Measurements from ENCODE around the gene PDE1C. TPM values are rescaled to one million over a fixed set of nuclear protein-coding genes. Genes with fewer than 3 reads are reported as not detected.

Gene PDE1C
- total and polyA plus RNA-seq, 5 donors from 2014 or later: not detected

DNA sequence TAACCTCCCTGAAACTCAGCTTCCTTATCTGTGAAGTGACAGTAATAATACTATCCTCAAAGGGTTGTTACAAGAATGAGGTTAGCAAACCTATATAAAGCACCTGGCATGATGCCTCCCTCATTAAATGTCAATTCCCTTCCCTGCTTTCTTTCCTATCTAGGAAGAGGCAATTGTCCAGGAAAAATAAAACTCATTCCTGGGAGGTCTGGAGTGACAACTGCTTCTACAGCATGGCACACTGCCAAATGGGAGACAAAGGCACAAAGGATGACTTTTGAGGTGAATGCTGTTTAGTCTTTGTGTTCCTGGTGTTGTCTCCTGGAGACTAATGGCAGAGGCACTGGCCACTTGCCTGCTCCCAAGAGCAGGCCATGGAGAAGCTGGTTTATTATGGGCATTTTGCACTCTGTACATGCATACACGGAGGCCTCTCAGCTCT, 32.2 kb upstream of the PDE1C start:
- Histone ChIP-seq H3K27ac (ENCODE audit: insufficient read depth, low read length, poor library complexity, severe bottlenecking) (no peak overlapping the region), H3K4me1 (ENCODE audit: control insufficient read depth, insufficient read depth, low read length, poor library complexity, severe bottlenecking) (no peaks in the 10 kb centered on the region), H3K9me3 (ENCODE audit: control insufficient read depth in 2 of 2, low read length in 2 of 2) (peaks cover 0 to 5% of the 10 kb centered on the region in 2 experiments), H3K4me3 (ENCODE audit: low read depth, low read length) (no peak overlapping the region), H3K36me3 (ENCODE audit: control insufficient read depth, insufficient read depth, low read length) (no peaks in the 10 kb centered on the region), H3K27me3 (ENCODE audit: control insufficient read depth, insufficient read depth, low read length) (no peaks in the 10 kb centered on the region)
- H3K4me1 Mint-ChIP-seq: no peaks in the 10 kb centered on the region
- no peak for ATAC-seq (ENCODE audit: low read depth in 2 of 2)
- no peaks in the 10 kb centered on the region for H3K36me3 Mint-ChIP-seq
- no peak overlapping the region for H3K4me3 Mint-ChIP-seq
- H3K9me3 Mint-ChIP-seq: peaks cover 1 to 38% (median 9%) of the 10 kb centered on the region in 7 donors
- H3K27ac Mint-ChIP-seq: no peak overlapping the region
- no peaks in the 10 kb centered on the region for H3K27me3 Mint-ChIP-seq
- no peak for DNase-seq

DNA sequence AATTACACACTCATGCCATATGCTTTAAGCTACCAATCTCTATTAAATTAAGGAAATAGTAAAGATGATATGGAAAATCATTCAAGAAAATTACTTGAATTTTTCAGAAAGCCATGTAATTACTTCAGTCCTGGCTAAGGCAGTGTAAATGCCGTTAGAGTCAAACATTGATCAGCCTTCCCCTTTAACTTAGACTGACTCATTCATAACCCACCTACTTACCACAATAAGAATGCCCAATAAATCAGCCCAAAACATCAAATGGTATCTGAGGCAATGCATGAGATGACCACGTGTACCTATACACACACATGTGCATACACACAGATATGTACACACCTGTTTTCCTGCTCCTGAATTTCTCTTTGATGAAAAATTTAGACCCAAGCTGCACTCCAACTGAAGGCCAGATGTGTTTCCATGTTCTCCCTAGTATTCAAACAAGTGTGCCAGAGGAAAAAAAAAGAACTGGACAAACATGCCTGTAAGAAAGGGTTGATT, 30.2 kb upstream of the PDE1C start:
- Histone ChIP-seq H3K4me1 (ENCODE audit: control insufficient read depth, insufficient read depth, low read length, poor library complexity, severe bottlenecking) (no peaks in the 10 kb centered on the region), H3K36me3 (ENCODE audit: control insufficient read depth, insufficient read depth, low read length) (no peaks in the 10 kb centered on the region), H3K27ac (ENCODE audit: insufficient read depth, low read length, poor library complexity, severe bottlenecking) (no peak overlapping the region), H3K9me3 (ENCODE audit: control insufficient read depth in 2 of 2, low read length in 2 of 2) (peaks cover 0 to 5% of the 10 kb centered on the region in 2 experiments), H3K27me3 (ENCODE audit: control insufficient read depth, insufficient read depth, low read length) (no peaks in the 10 kb centered on the region), H3K4me3 (ENCODE audit: low read depth, low read length) (no peak overlapping the region)
- peaks cover 1 to 21% (median 6%) of the 10 kb centered on the region in 7 donors for H3K9me3 Mint-ChIP-seq
- no peak for DNase-seq
- no peak overlapping the region for H3K27ac Mint-ChIP-seq
- no peaks in the 10 kb centered on the region for H3K27me3 Mint-ChIP-seq
- no peaks in the 10 kb centered on the region for H3K36me3 Mint-ChIP-seq
- no peak for ATAC-seq (ENCODE audit: low read depth in 2 of 2)
- H3K4me3 Mint-ChIP-seq: no peak overlapping the region
- no peaks in the 10 kb centered on the region for H3K4me1 Mint-ChIP-seq

DNA sequence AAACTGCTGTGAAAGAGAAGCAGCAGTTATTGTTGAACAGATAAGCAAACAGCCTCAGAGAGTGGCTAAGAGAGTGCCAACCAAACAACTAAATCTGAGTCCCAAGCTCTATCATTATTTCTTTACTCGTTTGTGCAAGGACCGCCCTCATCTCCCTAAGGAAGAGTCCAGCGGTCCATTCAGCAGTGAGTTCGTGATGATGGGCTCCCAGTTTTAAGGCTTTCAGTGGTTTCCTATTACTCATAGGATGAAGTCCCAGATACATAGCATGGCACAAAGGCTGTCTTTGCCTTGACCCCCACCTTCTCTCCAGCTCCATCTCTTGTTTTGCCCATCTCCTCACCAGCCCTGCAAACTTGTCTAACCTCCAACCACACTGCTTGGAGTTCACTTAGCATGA, 24.3 kb upstream of the PDE1C start:
- ATAC-seq (ENCODE audit: low read depth in 2 of 2) (no peak), DNase-seq (no peak)
- Mint-ChIP-seq H3K4me1 (no peaks in the 10 kb centered on the region), H3K36me3 (no peaks in the 10 kb centered on the region), H3K27ac (no peak overlapping the region), H3K9me3 (peaks cover 0 to 4% (median 0%) of the 10 kb centered on the region in 7 donors), H3K27me3 (no peaks in the 10 kb centered on the region), H3K4me3 (no peak overlapping the region)
- Histone ChIP-seq H3K4me1 (ENCODE audit: control insufficient read depth, insufficient read depth, low read length, poor library complexity, severe bottlenecking) (no peaks in the 10 kb centered on the region), H3K27me3 (ENCODE audit: control insufficient read depth, insufficient read depth, low read length) (no peaks in the 10 kb centered on the region), H3K4me3 (ENCODE audit: low read depth, low read length) (no peak overlapping the region), H3K36me3 (ENCODE audit: control insufficient read depth, insufficient read depth, low read length) (no peaks in the 10 kb centered on the region), H3K9me3 (ENCODE audit: control insufficient read depth in 2 of 2, low read length in 2 of 2) (no peaks in the 10 kb centered on the region), H3K27ac (ENCODE audit: insufficient read depth, low read length, poor library complexity, severe bottlenecking) (no peak overlapping the region)

DNA sequence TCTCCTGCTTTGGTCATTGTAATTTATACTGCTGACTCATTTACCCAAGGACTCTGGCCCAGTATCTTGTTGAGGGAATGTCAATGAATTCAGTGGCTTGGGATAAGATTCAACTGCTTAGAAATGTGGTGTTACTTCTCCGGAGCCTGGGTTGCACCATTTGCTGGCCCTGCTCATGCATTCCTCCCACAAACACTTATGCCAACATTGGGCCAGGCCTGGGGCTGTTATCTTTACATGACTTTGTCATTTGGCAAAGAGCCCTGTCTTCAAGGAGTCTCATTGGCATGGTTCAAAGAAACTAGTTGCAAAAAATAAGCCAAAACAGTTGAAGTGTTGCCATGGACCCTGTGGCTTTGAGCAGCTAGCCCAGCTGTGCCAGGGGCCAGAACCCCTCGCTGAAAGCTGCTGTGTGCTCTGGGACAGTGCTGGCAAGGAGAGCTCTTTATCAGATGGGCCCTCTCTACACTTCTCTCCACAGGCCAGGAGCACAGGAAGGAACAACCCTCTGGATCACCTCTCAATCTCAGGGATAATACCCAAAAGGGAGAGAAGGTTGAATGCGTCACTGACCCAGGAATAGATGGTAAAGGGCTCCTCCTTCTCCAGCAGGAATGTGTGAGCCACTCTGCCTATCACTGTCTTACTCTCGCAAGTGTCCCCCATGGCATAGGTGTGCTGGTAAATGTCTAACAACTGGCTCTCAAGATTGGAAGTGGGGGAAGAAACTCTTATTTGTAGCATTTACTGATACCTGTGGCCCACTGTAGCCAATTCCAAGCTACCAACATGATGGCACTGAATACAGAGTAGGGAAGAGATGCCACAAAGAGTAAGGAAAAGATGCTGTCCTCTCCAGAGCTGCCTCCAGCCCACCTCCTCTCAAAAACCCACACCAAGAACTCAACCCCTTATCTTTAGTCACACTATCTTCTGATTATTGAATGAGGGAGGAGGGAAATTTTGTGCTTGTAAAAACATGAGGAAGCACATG, 23.5 kb upstream of the PDE1C start:
- Mint-ChIP-seq H3K27me3 (no peaks in the 10 kb centered on the region), H3K36me3 (no peaks in the 10 kb centered on the region), H3K27ac (no peak overlapping the region), H3K4me3 (no peak overlapping the region), H3K9me3 (no peaks in the 10 kb centered on the region), H3K4me1 (no peaks in the 10 kb centered on the region)
- Histone ChIP-seq H3K27me3 (ENCODE audit: control insufficient read depth, insufficient read depth, low read length) (no peaks in the 10 kb centered on the region), H3K36me3 (ENCODE audit: control insufficient read depth, insufficient read depth, low read length) (no peaks in the 10 kb centered on the region), H3K4me3 (ENCODE audit: low read depth, low read length) (no peak overlapping the region), H3K27ac (ENCODE audit: insufficient read depth, low read length, poor library complexity, severe bottlenecking) (no peak overlapping the region), H3K9me3 (ENCODE audit: control insufficient read depth in 2 of 2, low read length in 2 of 2) (no peaks in the 10 kb centered on the region), H3K4me1 (ENCODE audit: control insufficient read depth, insufficient read depth, low read length, poor library complexity, severe bottlenecking) (no peaks in the 10 kb centered on the region)
- ATAC-seq (ENCODE audit: low read depth in 2 of 2): no peak
- DNase-seq: no peak

DNA sequence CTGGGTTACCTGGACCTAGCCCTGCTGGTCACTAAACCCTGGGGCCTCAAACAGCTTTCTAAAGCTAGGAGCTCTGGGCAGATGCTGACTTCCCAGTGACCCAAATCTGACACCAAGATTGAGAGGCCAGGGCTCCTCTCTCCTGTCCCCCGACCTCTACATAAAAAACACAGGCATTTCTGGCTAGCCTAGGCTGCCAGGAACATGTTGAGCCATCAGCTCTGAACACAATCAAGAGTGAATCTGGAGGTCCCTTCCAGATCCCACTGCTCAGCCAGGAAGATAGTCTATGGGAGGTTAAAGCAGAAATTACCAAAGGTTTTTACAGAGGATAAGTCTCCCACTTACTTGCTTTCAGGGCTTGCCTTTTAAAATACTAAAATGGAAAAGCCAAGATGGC, 22.1 kb upstream of the PDE1C start:
- Mint-ChIP-seq H3K4me3 (no peak overlapping the region), H3K27me3 (no peaks in the 10 kb centered on the region)

DNA sequence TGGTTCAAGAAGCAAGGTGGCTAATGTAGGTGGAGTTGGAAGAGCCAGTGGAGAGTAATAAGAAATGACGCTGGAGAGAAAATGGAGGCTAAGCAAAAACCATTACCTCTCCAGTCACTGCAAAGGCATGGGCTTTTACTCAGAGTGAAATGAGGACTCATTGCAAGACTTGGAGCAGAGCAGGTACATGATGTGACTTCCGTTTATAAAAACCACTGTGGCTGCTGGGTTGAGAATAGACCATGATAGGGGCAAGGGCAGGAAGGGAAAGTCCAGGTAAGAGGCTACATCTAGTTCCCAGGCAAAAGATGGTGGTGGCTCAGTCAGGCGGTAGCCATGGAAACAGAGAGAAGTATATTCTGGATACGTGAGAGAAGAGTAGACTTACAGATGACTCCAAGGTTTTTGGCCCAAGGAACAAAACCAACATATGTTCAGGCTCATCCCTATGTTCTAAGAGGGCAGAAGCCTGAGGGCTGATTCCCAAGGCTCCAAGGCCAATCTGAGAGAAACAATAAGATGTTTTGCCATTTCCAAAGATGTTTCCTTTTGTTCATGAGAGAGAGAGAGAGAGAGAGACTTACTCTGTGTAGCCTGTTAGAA, 21.5 kb upstream of the PDE1C start:
- Histone ChIP-seq H3K27me3 (ENCODE audit: control insufficient read depth, insufficient read depth, low read length) (no peaks in the 10 kb centered on the region), H3K27ac (ENCODE audit: insufficient read depth, low read length, poor library complexity, severe bottlenecking) (no peak overlapping the region), H3K36me3 (ENCODE audit: control insufficient read depth, insufficient read depth, low read length) (no peaks in the 10 kb centered on the region), H3K4me1 (ENCODE audit: control insufficient read depth, insufficient read depth, low read length, poor library complexity, severe bottlenecking) (no peaks in the 10 kb centered on the region), H3K9me3 (ENCODE audit: control insufficient read depth in 2 of 2, low read length in 2 of 2) (no peaks in the 10 kb centered on the region), H3K4me3 (ENCODE audit: low read depth, low read length) (no peak overlapping the region)
- no peak for DNase-seq
- H3K4me1 Mint-ChIP-seq: no peaks in the 10 kb centered on the region
- H3K27ac Mint-ChIP-seq: no peak overlapping the region
- no peak for ATAC-seq (ENCODE audit: low read depth in 2 of 2)
- H3K4me3 Mint-ChIP-seq: no peak overlapping the region
- no peaks in the 10 kb centered on the region for H3K9me3 Mint-ChIP-seq
- no peaks in the 10 kb centered on the region for H3K27me3 Mint-ChIP-seq
- no peaks in the 10 kb centered on the region for H3K36me3 Mint-ChIP-seq

More for the DNA sequence above, 22.1 kb upstream of the PDE1C start:
- no peaks in the 10 kb centered on the region for H3K4me1 ChIP-seq (ENCODE audit: control insufficient read depth, insufficient read depth, low read length, poor library complexity, severe bottlenecking)
- peak overlapping the region in 1 of 3 donors; percentile 77 for H3K27ac Mint-ChIP-seq
- no peak overlapping the region for H3K4me3 ChIP-seq (ENCODE audit: low read depth, low read length)
- no peaks in the 10 kb centered on the region for H3K27me3 ChIP-seq (ENCODE audit: control insufficient read depth, insufficient read depth, low read length)
- no peak overlapping the region for H3K27ac ChIP-seq (ENCODE audit: insufficient read depth, low read length, poor library complexity, severe bottlenecking)
- H3K9me3 ChIP-seq (ENCODE audit: control insufficient read depth in 2 of 2, low read length in 2 of 2): no peaks in the 10 kb centered on the region
- no peaks in the 10 kb centered on the region for H3K9me3 Mint-ChIP-seq
- no peaks in the 10 kb centered on the region for H3K36me3 ChIP-seq (ENCODE audit: control insufficient read depth, insufficient read depth, low read length)
- ATAC-seq (ENCODE audit: low read depth in 2 of 2) (no peak), DNase-seq (no peak)
- no peaks in the 10 kb centered on the region for H3K36me3 Mint-ChIP-seq
- H3K4me1 Mint-ChIP-seq: no peaks in the 10 kb centered on the region

DNA sequence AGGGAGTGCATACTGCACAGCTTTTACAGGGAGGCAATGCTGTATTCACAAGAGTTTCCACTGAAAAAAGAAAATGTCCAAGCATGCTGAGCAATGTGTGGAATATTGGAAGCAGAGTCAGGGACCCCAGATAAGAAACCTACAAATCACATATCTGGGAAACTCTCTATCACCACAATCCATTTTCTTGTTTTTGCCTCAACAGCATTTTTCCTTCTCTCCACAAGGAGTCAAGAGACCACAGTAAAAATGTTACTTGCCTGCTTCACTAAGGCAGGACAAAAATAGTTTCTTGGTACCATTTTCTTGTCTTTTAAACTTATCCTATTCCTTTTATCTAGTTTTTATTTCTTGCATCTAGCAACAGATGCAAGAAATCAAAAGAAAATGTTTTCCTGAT, 19.5 kb upstream of the PDE1C start:
- Histone ChIP-seq H3K4me3 (ENCODE audit: low read depth, low read length) (no peak overlapping the region), H3K27ac (ENCODE audit: insufficient read depth, low read length, poor library complexity, severe bottlenecking) (no peak overlapping the region), H3K27me3 (ENCODE audit: control insufficient read depth, insufficient read depth, low read length) (no peaks in the 10 kb centered on the region), H3K4me1 (ENCODE audit: control insufficient read depth, insufficient read depth, low read length, poor library complexity, severe bottlenecking) (no peaks in the 10 kb centered on the region), H3K9me3 (ENCODE audit: control insufficient read depth in 2 of 2, low read length in 2 of 2) (no peaks in the 10 kb centered on the region), H3K36me3 (ENCODE audit: control insufficient read depth, insufficient read depth, low read length) (no peaks in the 10 kb centered on the region)
- no peaks in the 10 kb centered on the region for H3K27me3 Mint-ChIP-seq
- H3K4me1 Mint-ChIP-seq: no peaks in the 10 kb centered on the region
- H3K36me3 Mint-ChIP-seq: no peaks in the 10 kb centered on the region
- DNase-seq (no peak), ATAC-seq (ENCODE audit: low read depth in 2 of 2) (no peak)
- H3K9me3 Mint-ChIP-seq: peaks cover 0 to 1% (median 0%) of the 10 kb centered on the region in 7 donors
- H3K27ac Mint-ChIP-seq: no peak overlapping the region
- H3K4me3 Mint-ChIP-seq: no peak overlapping the region

Data from CD4-positive, CD25-positive, alpha-beta regulatory T cell (primary cell).